ENCODE data around the gene MNT. TPM values are rescaled to one million over a fixed set of nuclear protein-coding genes. Genes with fewer than 3 reads are reported as not detected.

MNT gene
- total RNA-seq, 1 experiment from 2014 or later, result 32.1 TPM

DNA sequence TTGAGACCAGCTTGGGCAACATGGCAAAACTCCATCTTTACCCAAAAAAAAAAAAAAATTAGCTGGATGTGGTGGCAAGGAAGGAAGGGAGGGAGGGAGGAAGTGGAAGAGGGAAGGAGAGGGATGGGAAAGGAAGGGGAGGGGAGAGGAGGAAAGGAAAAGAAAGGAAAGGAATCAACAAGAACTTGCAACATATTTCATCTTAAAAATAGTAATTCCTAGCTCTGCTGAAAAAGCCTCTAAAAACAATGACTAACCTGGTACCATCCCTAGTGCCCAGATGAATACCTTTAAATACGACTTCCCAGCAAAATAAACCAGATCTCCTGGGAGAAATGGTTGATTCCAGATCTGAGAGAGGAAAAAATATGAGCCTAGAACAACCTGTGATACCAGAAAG lies 27.1 kb upstream of the MNT start:
- TF ChIP-seq EZH2 (IDR thresholded peaks at IDR 0.05; ENCODE audit: borderline replicate concordance, low read depth, low read length, poor library complexity, severe bottlenecking), result no peak
- TF ChIP-seq, protein P1, sequence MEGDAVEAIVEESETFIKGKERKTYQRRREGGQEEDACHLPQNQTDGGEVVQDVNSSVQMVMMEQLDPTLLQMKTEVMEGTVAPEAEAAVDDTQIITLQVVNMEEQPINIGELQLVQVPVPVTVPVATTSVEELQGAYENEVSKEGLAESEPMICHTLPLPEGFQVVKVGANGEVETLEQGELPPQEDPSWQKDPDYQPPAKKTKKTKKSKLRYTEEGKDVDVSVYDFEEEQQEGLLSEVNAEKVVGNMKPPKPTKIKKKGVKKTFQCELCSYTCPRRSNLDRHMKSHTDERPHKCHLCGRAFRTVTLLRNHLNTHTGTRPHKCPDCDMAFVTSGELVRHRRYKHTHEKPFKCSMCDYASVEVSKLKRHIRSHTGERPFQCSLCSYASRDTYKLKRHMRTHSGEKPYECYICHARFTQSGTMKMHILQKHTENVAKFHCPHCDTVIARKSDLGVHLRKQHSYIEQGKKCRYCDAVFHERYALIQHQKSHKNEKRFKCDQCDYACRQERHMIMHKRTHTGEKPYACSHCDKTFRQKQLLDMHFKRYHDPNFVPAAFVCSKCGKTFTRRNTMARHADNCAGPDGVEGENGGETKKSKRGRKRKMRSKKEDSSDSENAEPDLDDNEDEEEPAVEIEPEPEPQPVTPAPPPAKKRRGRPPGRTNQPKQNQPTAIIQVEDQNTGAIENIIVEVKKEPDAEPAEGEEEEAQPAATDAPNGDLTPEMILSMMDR (conservative IDR thresholded peaks at IDR 0.05; ENCODE audit: low read depth, low read length), result no peak
- CTCF ChIA-PET, result interaction anchor here (0.5 kb wide), 1 partner anchor 86 kb away, joined by 6 read pairs; no protein-coding TSS in a partner anchor
- POLR2A ChIA-PET (ENCODE audit: low non-redundant PET), result interaction anchor here (0.6 kb wide), 1 partner anchor 59 kb away, joined by 3 read pairs; no protein-coding TSS in a partner anchor
- intact Hi-C loops (cut with micrococcal nuclease; ENCODE audit: unreplicated experiment), result loop anchor here (10.0 kb wide), 1 partner anchor 247 kb away; no protein-coding TSS in a partner anchor
- Histone ChIP-seq H3K9me3 (ENCODE audit: low read depth, low read length, poor library complexity, severe bottlenecking) (no peaks in the 10 kb centered on the region), H3K36me3 (ENCODE audit: insufficient read depth, low read length, poor library complexity, severe bottlenecking) (peaks cover 4% of the 10 kb centered on the region), H3K4me3 (ENCODE audit: low read depth, low read length, poor library complexity, severe bottlenecking) (no peak overlapping the region), H3K27me3 (replicated peaks; ENCODE audit: insufficient read depth, low read depth, low read length, poor library complexity) (no peaks in the 10 kb centered on the region), H3K4me1 (ENCODE audit: insufficient read depth, low read length, poor library complexity, severe bottlenecking) (peaks cover 8% of the 10 kb centered on the region), H3K27ac (ENCODE audit: low read depth, low read length, poor library complexity, severe bottlenecking) (no peak overlapping the region)
- no TSS peak for BruUV-seq (replicated peaks)
- DNase-seq (ENCODE audit: low spot score), result no peak

DNA sequence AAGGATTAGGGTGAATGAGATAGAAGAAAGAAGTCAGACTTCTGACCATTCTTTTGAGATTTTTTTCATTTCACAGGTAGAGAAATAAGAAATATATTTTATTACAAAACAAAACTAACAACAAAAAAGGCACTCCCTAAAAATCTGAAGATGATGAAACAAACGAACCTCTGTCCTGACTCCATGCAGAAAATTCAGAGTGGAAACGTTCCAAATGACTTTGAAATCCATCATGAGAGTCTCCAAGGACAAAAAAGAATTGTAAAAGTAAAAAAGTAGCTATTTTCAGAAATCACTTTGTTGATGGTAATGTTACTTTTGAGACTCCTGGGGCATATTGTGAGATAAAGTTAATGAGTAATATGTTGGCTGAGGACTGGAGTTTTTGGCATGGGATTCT lies 26.4 kb upstream of the MNT start:
- Histone ChIP-seq H3K9me3 (ENCODE audit: low read depth, low read length, poor library complexity, severe bottlenecking) (no peaks in the 10 kb centered on the region), H3K36me3 (ENCODE audit: insufficient read depth, low read length, poor library complexity, severe bottlenecking) (no peaks in the 10 kb centered on the region), H3K4me1 (ENCODE audit: insufficient read depth, low read length, poor library complexity, severe bottlenecking) (peaks cover 9% of the 10 kb centered on the region), H3K4me3 (ENCODE audit: low read depth, low read length, poor library complexity, severe bottlenecking) (no peak overlapping the region), H3K27me3 (replicated peaks; ENCODE audit: insufficient read depth, low read depth, low read length, poor library complexity) (no peaks in the 10 kb centered on the region), H3K27ac (ENCODE audit: low read depth, low read length, poor library complexity, severe bottlenecking) (no peak overlapping the region)
- no peak for DNase-seq (ENCODE audit: low spot score)
- BruUV-seq (replicated peaks), result no TSS peak
- ChIA-PET POLR2A (ENCODE audit: low non-redundant PET) (no interaction called here), CTCF (no interaction called here)
- TF ChIP-seq, protein P1 (conservative IDR thresholded peaks at IDR 0.05; ENCODE audit: low read depth, low read length), result no peak
- no peak for TF ChIP-seq EZH2 (IDR thresholded peaks at IDR 0.05; ENCODE audit: borderline replicate concordance, low read depth, low read length, poor library complexity, severe bottlenecking)
- intact Hi-C loops (cut with micrococcal nuclease; ENCODE audit: unreplicated experiment), result loop anchor here (10.0 kb wide), 1 partner anchor 248 kb away; no protein-coding TSS in a partner anchor

DNA sequence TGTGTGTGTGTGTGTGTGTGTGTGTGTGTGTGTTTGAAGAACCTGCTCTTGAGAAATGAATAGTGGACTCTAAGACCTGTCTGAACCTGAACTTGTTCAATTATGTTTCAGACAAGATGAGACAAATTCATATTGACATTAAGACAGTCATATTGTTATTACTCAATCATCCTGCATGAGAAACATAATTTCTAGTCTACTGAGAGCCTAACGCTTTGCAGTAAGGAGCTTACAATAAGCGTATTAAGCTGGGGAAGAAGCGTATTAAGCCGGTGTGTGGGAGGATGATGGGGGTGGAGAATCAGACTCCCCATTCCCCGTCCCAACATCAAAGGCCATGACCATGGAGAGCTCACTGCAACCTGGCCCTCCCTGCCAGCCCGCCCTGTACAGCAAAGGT lies 22.4 kb upstream of the MNT start:
- TF ChIP-seq, protein P1 (conservative IDR thresholded peaks at IDR 0.05; ENCODE audit: low read depth, low read length), result no peak
- no peak for TF ChIP-seq EZH2 (IDR thresholded peaks at IDR 0.05; ENCODE audit: borderline replicate concordance, low read depth, low read length, poor library complexity, severe bottlenecking)
- POLR2A ChIA-PET (ENCODE audit: low non-redundant PET), result no interaction called here
- Histone ChIP-seq H3K27me3 (replicated peaks; ENCODE audit: insufficient read depth, low read depth, low read length, poor library complexity) (no peaks in the 10 kb centered on the region), H3K36me3 (ENCODE audit: insufficient read depth, low read length, poor library complexity, severe bottlenecking) (peaks cover 10% of the 10 kb centered on the region), H3K9me3 (ENCODE audit: low read depth, low read length, poor library complexity, severe bottlenecking) (no peaks in the 10 kb centered on the region), H3K27ac (ENCODE audit: low read depth, low read length, poor library complexity, severe bottlenecking) (no peak overlapping the region), H3K4me3 (ENCODE audit: low read depth, low read length, poor library complexity, severe bottlenecking) (no peak overlapping the region), H3K4me1 (ENCODE audit: insufficient read depth, low read length, poor library complexity, severe bottlenecking) (peaks cover 19% of the 10 kb centered on the region)
- no TSS peak for BruUV-seq (replicated peaks)
- DNase-seq (ENCODE audit: low spot score), result no peak
- intact Hi-C loops (cut with micrococcal nuclease; ENCODE audit: unreplicated experiment), result loop anchor here (10.0 kb wide), 1 partner anchor 252 kb away; no protein-coding TSS in a partner anchor
- CTCF ChIA-PET, result no interaction called here

Measured in A673 (cell line).